IPS-NIHi7 (cell line): ENCODE results near the gene TBC1D5.

Experiments used
- DNase-seq: peaks from one replicate; pipeline ENCODE4 v3.0.0; 2012; ENCODE audit warnings: mixed read lengths; ENCODE audit errors: extremely low spot score

TBC1D5 gene

DNA sequence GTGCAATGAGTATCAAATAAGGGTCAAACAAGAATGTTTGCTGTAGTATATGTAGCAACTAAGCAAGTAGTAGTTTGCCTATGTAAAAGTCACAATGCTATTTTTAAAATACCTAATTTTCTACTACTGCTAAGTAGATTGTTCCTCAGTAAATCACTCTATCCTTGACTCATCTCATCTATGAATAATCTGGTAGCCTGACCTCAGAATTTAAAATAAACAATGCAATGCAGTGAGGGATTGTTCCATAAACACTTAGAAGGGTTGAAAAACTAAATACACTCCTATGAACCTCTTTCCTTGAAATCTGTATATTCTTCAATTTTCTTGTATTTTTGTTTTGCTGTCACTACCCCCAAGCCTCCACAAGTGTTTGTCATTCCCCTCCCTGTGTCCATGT is 253.3 kb downstream of the TBC1D5 start:
- DNase-seq = no peak

DNA sequence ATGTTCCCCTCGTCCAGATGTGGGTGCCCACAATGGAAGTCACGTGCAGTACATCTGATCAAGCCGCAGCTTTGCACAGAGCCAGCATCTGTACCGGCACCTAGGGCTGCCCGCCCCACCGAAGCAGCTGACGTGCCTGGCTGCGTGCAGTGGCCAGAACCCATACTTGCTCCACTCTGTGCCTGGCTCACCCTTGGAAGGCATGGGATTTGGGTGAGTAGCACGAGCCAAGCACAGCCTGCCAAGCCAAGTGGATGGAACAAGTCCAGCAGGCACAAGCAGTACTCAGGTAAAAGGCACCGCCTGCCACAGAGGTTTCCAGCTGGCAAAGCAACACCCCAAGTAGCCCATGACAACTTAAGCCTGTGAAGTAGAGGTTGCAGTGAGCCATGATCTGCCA is 261.3 kb downstream of the TBC1D5 start:
- DNase-seq = no peak

DNA sequence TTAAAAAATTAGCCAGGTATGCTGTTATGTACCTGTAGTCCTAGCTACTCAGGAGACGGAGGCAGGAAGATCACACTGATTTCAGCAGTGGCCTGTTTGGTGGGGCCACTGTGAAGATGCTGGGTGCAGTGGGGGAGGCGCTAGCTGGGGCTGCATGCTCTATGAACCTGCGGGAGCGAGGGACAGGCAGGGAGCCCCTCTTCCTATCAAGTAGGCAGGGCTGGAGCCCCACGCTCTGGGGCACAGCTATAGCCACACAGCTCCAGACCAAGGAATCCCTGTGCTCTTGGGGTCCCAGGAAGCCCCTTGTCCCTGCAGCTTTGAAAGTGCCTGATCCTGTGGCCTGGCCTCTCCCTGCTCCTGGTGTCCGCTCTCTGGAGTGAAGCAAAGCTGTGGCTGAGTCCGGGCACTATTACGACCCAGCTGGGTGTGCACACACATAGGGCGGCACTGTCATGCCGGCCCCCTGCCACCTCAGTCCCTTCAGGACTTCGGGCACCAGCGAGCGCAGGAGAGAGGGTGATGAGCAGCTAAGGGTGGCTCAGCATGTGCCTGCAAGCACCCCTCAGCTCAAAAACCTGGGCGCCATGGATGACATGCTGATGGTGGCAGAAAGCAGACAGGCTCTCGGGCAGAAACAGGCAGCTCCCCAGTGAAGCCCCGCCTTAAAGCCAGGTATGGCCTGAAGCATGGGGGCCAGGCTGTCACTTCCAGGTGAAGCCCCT is 262.6 kb downstream of the TBC1D5 start:
- DNase-seq = no peak

DNA sequence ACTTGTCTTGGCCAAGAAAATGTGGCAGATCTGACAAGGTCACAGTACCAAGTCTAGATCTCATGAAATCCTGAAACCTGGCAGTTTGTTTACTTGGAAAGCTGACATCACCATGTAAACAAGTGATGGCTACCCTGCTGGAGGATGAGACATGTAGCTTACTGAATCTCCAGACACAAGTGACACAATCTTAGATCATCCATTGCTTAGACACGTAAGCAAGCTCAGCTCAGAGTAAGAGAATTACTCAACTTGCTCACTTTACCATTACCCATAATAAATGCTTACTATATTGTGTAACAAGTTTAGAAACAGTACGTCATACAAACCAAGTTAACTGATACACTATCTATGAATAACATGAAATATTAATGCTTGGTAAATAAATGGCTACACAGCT is 263.8 kb downstream of the TBC1D5 start:
- no peak for DNase-seq

DNA sequence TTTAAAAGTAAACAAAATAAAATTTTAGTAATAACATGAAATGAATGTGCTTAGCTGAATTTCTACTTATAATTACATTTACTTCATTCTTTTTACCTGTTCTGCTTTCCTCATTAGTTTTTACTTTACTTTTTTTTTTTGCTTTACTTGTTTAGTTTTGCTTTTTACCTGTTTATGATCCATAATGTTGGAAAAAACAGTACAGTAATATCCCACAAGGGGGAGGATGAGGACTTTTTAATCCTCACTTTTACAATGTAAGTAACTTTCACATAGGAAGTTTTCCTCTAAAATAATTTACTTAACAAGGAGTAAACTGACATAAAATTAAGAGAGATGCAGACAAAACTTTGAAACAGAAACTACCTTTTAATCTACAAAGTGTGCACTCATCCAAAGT is 268.7 kb downstream of the TBC1D5 start:
- DNase-seq = no peak

DNA sequence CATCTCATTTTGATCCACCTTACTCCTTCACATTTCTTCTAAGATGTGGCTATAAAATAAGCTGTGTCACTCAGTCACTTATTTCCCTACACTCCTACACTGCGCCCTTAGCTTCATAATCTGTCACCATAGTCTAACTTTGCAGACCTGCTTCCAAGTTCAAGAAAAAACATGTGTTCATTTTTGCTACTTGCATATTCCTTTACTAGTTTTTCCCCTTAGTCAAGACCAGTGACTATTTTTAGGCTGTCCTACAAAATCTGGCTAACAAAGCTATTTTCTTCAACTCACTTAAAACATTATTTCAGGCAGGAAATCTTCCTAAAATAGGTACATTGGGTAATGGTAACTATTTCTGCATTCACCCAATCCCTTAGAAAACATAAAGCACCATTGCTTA is 272.5 kb downstream of the TBC1D5 start:
- DNase-seq = no peak

DNA sequence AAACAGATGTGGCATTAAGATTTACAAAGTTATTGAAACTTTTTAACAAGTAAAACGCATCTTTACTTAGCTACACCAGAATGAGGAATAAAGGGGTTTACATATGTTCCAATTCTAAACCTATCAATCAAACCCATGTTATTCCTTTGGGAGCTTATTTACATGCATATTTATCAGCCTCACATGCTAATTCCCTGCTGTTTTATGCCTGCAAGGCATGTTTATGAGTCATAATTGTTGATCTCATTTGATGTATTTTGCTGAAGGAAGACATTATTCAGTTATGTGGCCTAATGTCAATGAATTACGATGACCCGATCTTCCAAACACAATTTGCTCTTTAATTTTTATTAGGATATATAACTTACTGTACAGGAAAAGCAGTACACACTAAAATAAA is 272.9 kb downstream of the TBC1D5 start:
- no peak for DNase-seq

DNA sequence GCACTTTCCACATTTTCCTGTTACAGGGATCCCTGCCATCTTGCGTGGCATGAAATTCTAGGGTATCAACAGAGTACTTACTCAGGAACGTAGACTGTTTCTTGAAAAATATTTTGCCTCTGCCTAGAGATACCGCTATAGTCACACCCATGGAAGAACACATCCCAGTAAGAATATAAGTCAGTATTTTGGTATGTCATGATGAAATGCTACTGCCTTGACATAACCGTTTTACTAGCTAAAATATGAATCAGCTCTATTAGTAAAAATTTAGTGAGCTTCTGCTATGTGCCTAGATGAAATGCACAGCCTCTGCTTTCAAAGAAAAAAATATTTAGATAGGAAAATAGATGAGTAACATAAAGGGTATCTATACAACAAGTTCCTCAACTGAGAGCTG is 276.4 kb downstream of the TBC1D5 start:
- no peak for DNase-seq

DNA sequence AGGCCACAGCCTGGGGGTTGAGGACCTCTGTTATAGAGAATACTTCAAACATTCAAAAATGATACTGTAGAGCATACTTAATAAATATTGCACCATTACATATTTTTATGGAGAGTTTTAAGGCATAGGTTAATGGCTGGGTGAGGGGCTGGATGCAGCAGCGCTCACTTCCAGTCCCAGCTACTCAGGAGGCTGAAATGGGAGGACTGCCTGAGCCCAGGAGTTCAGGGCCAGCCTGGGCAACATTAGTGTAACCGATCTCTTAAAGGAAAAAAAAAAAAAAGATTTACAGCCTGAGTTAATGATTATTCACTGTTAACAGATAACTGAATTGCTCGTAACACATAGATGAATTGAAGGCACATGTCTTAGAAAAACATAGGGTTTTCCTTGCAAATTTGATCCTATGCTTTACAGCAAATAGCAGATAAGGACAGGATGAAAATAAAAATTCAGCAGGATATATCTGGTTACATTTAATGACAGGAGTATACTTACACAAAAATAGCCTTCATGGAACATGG is 282.9 kb downstream of the TBC1D5 start:
- no peak for DNase-seq

DNA sequence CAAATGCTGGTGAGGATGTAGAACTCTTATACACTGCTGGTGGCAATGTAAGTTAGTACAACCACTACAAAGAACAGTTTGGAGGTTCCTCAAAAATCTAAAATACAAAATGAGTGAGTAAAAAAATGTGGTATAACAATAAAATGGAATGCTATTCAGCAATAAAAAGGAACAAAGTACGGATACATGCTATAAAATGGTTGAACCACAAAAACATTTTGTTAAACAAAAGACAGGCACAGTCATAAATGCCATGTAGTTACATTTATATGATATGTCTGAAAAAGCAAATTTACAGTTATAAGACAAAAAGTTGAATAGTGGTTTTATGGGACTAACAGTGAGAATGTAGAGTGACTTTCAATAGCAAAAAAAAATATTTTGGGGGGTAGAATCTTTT is 285.8 kb downstream of the TBC1D5 start:
- DNase-seq = no peak

DNA sequence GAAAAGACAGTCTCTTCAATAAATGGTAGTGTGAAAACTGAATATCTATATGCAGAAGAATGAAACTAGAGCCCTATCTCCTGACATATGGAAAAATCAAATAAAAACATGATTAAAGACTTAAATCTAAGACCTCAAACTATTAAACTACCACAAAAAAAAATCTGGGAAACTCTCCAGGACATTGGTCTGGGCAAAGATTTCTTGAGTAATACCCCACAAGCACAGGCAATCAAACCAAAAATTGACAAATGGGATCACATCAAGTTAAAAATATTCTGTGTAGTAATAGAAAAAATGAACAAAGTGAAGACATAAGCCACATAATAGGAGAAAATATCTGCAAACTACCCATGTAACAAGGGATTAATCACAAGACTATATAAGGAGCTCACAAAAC is 286.4 kb downstream of the TBC1D5 start:
- DNase-seq = no peak

DNA sequence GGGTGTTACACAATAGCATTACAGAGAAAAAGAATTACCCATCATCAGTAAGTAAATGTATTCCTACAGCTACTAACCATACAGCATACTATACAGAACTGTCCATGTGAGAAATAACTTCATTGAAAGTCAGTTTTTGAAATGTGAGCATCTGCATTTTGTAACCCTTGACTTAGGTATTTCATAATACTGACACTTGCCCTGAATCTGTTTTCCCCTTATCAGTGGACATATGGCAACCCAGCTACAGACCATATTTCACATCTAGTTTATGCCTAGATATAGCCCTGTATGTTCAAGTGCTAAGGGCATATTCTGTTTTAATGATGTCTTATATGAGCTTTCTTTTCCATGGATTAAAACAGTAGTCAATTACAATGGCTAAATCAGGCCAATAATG is 297.6 kb downstream of the TBC1D5 start:
- no peak for DNase-seq

DNA sequence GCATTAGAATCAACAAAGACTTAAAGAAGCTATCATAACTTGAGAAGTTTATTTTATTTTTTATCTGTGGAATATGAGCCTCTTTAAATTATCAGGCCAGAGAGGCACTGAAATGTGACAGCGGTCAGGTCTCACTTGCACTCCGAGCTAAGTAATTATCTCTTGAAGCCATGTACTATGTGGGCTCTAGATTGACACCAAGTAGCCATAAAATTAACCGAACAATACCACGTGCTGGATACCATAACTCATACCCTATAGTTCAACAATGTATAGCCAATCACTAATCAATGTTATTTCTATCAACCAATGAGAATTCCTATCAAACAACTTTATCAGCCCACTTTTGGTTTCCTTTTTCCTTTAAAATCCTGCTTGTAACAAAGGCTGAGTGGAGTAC is 299.3 kb downstream of the TBC1D5 start:
- no peak for DNase-seq

DNA sequence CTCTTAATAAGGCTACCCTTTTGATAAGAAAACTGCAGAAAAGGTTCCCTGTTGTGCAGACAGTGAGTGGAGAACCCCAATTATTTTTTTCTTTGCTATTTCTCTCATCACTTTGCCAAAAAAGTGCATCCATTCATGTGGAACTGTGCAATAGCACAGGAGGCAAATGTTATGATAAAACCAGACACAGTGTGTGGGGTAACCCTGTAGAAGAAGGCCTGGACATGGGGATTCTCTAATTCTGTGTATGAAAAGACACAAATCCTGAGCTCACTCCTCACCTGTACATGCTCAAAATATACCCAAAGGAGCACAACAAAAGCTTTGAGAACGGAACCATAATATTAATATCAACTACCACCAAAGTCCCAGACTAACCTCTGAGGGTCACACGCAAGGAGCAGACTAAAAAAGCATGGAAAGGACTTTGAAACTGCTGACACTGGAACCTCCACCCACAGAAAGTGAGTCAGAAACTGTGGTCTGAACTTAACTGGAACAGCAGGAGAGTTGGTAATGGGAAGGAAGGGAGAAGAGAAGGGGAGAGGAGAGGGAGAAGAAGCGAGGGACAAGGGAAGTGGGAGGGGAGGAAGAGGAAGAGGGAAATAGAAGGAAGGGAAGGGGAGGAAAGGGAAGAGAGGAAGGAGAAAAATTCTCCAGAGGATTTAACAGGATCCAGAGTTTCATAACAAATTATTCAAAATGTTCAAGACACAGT is 299.9 kb downstream of the TBC1D5 start:
- DNase-seq = no peak

DNA sequence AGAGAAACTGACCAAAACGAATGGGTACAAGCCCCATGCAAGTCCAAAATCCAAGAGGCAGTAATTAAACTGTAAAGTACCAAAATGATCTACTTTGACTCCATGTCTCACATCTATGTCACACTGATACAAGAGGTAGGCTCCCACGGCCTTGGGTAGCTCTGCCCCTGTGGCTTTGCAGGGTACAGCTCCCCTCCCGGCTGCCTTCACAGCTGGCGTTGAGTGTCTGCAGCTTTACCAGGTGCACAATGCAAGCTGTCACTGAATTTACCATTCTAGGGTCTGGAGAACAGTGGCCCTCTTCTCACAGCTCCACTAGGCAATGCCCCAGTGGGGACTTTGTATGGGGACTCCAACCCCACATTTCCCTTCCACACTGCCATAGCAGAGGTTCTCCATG is 308.6 kb downstream of the TBC1D5 start:
- DNase-seq = no peak

DNA sequence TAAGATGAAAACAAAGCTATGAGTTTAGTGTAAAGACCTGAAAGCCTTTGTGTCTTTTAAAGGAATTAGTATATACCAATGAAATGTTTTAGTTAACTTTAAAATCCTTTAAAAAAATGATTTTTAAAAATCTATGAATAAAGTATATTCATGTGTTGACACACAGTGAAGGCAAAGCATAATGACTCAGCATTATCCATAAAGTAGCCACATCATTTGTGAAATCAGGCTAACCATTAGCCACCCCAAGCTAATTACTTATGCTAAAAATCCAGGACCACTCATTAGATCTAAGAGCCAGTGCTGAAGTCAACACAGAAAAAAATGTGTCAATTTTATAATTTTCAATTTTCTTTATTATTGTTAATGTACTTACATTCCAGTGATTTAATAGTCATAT is 310.2 kb downstream of the TBC1D5 start:
- no peak for DNase-seq

DNA sequence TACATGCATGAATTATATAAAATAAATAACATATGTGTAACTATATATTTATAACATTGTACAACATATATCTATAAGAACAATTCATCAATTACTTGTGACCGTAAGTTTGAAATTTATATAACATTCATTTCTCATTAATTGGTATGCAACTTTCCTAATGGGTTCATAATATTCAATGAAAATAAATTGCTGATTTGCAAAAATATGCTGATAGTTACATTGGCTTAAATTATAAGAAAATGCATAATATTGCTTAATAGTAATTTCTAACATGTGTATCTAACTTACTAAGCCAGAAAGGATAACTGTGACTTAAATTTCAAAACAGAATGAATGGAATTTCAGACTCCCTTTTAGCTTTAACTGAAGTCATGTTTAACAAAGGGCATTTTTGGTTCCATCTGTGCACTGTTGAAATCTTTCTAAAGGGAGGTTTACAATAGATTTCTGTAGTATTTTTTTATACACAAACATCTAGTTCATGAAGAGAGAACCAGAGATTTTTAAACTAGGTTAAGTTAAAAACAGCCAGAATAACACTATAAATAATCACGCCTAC is 310.9 kb downstream of the TBC1D5 start:
- no peak for DNase-seq

DNA sequence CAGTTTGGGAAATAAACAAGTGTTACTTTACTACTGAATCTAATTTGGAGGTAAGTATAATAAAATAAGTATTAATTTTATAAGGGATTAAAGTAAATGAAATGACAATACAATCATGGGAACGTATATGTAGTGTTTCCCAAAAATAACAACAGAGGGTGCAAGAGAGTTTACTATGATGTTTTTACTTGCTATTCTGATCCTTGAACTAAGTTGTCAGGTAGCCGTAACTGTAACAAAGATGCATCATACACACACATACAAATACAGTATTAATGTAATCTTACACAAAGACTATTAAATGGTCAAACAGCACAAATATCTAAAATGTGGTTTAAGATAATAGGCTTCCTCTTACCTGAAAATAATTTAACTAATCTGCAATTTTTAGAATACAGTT is 311.4 kb downstream of the TBC1D5 start:
- no peak for DNase-seq

DNA sequence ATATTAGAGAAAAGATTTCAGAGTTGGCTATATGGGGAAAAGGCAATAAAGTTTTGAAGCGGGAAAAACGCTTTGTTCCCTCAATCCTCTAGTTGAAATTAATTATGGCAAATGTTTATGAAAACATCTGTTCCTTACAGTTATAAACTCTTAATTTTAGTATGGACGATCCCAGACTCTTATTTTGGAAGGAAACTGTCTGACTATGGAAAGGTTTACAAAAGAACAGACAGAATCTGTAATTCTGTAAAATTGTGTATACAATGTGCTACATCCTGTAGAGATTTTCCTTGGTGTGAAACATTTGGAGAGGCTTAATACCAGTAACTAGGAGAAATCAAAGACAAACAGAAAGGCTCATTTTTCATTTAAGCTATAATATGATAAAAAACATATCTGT is 311.8 kb downstream of the TBC1D5 start:
- DNase-seq = no peak

DNA sequence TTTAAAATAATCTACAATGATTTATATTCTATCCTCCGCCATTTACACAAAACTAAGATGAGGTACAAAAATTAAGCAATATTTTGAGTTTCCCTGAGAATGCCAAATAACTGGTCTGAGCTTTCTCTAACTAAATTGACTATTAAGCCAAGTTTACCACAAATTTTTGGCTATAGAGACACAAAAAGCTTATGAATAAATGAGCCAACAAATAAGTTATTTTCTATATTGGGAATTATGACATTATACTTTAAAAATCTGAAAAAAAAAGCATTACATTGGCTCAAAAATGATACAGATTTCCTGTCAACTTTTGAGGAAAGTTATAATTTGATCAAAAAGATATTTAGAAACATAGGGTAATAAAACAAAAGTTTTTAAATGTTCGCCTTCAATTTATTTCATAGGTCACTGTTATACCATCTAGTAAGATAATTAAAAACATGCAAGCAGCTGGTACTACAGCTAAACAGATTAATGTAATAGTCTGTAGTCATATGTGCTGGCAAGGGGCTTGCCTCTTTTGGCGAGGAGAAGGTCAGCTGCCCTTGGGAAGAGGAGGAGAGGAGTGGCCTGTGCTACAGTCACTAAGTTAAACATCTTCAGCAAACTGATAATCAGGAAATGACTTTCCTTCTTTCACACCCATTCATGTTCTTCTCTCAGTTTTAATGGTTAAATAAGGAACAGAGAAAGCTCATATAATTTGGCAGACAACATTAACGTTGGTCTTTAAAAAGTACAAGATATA is 318.5 kb downstream of the TBC1D5 start:
- DNase-seq = no peak

DNA sequence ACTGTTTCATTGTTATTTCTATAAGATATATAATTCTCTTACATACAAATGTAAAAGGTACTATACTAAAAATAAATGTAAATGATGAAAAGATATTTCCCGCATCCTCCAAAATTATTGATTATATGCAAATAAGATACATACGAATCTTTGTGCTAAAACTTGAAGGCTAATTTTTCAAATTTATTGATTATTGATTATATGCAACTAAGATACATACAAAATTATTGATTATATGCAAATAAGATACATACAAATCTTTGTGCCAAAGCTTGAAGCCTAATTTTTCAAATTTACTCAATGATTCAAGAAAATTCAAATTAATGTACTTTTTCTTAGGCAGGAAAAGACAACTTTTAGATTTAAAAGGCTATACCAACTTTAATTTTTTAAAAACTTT is 319.8 kb downstream of the TBC1D5 start:
- no peak for DNase-seq

DNA sequence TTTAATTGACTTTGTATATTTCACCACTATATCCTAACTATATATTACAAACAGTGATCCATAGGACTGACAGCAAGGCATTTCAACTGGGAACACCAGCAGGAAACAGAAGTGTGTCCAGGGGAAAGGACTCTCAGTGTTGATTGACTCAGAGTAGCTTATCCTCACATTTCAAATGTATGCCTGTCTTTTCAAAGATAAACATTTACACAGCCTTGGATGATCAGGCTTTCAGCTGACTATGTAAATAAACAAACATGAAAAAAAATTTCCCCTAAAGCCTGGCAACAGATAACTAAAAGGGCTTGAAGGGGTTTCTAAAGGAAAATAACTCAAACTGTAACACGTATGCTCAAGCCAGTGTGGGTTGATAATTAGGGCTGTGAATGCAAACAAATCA is 321.8 kb downstream of the TBC1D5 start:
- DNase-seq = no peak
